HG02943 (cell line): Measurements from ENCODE around the gene GGCX.
A peak's percentile ranks its signal among the peaks of the same experiment; 100 is the strongest.

Source experiments
- ATAC-seq: cut with Tn5 transposase; IDR thresholded peaks from one replicate; pipeline ENCODE4 v1.9.1; 2021; ENCODE audit warnings: mild to moderate bottlenecking, low read depth, moderate library complexity; ENCODE audit not compliant: unreplicated experiment

The GGCX gene

DNA sequence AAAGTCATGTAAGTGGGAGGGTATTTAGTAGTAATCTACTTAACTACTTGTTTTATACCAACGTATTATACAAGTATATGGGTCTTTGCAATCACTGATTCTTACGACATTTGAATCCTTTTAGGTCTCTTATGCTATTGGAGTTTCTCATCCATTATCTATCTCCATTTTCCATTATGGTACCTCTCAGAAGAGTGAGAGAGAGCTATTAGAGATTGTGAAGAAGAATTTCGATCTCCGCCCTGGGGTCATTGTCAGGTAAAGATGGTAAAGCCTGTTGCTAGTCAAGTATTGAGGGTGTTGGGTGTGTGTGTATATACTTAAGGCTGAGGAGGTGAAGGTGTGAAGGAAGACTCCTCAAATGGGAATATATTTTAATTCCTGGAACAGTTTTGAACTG lies 18.5 kb downstream of the GGCX start:
- no peak for ATAC-seq

DNA sequence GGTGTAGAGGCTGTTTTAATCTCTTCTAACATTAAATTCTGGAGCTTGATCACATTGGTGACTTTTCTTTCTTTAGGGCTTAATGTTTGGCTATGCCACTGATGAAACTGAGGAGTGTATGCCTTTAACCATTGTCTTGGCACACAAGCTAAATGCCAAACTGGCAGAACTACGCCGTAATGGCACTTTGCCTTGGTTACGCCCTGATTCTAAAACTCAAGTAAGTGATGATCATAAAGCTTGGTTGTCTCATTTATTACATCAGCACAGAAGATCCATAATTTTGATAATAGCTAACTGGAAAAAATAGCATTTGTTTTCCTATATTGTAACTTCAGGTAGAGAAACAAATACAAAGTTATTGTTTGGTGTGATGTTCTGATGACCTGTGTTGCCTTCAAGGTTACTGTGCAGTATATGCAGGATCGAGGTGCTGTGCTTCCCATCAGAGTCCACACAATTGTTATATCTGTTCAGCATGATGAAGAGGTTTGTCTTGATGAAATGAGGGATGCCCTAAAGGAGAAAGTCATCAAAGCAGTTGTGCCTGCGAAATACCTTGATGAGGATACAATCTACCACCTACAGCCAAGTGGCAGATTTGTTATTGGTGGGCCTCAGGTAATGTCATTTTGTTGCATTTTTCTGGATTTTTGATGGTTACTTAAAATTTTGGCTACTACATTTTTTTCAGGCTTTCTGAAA lies 19.4 kb downstream of the GGCX start:
- no peak for ATAC-seq

DNA sequence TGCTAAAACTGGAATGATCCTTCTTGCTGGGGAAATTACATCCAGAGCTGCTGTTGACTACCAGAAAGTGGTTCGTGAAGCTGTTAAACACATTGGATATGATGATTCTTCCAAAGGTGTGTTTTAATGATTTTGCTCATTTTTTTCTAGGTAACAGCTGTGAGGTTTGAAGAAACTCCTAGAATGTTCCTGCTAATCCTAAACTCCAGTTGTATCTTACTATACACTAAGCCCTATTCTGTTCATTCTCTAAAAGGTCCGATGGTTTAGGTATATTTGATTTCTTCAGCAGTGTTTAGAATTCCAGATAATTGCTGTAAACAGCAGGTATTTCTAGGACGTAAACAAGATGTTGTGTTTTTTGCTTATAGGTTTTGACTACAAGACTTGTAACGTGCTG lies 20.0 kb downstream of the GGCX start:
- ATAC-seq = no peak

DNA sequence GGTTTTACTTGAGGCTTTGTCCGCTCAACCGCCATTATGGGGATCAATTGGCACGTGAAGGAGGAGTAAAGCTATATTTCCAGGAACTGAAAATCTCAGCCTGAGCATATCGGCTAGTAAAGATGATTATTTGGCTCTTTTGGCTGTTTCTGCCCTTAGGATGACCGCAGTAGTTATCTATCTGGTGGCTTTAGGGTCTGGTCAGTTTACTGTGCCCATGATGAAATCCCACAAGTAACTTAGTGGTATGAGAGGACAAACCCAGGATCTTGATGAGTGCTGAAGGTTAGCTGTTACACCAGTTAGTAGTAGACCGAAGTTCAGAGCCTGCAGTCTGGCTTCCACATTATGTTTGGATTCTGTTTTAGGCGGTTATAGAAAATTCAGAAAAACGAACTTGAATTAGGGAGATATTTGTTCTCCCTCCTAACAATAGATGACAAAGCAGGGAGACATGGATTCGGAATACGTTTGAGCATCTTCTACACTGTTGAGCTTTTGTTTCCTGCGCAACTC lies 21.1 kb downstream of the GGCX start:
- ATAC-seq = no peak

DNA sequence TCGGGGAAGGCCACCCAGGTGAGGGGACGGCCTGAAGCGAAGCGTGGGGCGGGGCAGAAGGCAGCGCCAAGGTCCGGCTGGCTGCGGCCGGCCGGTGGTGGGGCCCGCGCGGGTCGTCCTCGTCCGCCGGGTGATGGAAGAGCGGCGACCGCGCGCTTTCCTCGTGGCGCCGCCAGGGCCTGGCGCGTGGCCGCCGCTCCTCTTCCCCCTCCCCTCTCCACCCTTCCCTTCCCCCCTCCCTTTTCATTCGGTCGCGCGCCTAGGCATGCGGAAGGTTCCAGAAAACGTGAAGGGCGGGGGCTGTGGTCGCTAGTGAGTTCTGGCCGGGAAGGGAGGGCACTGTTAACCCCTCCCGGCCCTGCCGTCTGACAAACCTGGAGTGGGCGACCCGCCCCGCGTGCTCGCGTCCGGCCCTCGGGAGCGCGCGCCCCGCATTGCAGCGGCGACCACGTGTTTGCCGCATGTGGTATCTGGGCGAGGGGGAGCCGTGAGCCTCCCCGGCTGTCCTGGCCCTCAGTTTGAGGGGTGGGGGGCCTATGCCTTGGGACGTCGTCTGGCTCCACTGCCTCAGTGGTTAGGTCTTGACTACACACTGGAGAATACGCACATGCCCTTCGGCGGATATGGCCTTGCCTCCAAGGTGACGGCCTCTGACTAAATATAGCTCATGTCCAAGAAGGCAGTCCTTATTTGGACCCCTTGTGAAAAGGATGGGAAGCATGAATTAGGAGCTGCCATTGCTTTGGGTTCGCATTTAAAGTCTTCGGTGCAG lies 21.7 kb downstream of the GGCX start:
- peak; percentile 28 for ATAC-seq

DNA sequence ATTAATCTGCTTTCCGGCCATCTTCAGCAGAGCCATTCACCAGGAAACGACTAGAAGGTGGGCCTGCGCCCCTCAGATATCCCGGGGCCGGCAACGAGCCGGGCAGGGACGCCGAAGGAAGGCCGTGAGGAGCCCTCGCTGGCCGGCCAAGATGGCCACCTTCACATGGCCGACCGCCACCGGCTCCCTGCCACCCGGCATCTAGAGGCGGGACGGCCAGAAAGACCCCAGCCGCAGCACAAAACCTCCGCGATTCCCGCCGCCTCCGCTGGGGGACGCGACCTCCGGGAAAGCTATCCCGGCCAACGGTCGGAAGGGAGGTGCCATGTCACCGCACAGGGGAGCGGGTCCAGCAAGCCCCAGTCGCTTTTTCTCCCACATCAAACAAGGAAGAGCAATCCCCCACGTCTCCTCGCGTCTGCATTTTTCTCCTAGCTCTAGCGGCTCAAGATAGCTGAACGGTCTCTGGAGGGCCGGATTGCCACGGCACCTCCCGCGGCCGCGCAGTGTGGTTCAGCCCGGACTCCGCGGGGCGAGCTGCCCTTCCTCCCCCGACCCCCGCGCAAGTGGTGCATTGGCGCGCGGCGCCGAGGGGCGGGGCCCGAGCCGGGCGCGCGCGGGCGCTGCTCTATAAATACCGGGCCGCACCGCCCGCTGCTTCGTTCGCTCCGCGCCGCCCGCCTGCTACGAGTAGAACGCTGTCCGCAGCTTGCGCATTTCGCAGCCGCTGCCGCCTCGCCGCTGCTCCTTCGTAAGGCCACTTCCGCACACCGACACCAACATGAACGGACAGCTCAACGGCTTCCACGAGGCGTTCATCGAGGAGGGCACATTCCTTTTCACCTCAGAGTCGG lies 22.6 kb downstream of the GGCX start, which contains the start of gene MAT2A:
MAT2A (plus strand) TSS at position 662 of the 854 bp plus-strand sequence; CDS start at position 782, 120 bp downstream.
- peak; percentile 64 for ATAC-seq

DNA sequence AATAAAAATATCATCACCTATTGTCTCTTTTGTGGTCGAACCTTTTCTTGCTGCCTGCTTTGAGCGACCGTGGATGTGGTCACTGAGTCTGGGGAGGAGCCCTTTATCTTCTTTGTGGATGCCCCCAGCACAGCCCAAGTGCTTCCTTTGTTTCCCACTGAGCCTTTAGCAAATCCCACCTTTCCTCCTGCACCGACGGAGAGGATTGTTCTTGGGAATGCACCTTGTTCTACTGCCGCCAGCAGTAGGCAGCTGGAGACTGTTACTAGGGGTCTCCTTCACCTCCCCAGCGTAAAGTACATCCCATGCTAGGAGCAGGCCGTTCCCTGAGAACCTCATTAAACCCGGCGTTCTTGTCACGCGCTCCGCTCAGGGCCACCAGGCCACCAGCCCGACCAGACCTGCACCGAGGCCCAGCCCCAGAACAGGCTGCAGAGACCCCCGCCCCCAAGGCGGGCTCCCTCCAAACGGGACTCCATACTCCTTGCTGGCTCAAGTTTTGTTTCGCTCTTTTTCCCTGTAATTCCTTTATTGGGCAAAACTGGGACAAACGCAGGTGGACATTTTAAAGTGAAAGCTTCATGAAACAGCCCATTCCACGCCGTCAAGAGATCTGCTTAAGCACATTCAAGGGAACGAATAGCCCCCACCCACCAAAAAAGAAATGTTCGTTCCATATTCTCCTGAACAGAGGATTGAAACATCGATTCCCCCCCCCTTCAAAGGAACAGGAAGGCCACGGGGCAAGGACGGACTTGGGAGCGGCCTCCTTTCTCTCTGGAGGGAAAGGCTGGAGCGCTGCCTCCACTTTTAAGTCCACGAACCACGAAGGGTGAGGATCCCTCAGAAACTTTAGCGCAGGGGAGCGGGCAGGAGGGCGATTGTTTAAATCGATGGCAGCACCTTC lies 23.4 kb downstream of the GGCX start:
- no peak for ATAC-seq

DNA sequence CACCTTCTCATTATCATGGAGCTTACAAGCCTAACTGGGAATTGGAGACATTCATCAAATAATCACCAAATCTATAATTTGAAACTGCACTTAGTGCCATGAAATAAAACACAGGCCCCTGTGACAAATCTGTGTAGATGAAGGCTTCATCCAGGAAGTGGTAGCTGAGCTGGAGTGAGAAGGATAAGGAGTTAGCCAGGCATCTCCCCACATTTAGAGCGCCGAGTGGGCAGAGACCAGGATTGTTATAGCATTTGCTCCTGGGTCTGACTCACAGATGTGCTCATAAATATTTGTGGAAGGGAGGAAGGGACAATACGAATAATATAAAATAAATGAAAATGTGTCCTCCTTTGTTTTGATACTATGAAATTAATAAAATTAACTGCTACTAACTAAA lies 24.8 kb downstream of the GGCX start:
- no peak for ATAC-seq

DNA sequence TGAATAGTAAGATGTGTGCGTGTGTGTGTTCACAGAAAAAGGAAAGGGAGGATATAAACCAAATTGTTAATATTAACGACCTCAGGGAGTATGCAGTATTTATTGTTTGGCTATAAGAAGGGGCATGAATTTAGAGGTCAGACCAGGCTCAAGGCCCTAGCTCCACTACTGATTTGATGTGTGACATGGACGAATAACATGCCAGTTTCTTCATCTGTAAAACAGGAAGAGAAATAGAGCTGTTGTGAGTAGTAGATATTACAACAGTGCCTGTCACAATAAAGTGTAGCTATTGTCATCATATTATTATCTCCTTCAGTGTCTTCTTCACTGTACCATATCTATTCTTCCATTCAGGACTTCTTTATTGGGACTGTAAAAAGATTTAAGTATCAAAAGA lies 26.4 kb downstream of the GGCX start:
- no peak for ATAC-seq

DNA sequence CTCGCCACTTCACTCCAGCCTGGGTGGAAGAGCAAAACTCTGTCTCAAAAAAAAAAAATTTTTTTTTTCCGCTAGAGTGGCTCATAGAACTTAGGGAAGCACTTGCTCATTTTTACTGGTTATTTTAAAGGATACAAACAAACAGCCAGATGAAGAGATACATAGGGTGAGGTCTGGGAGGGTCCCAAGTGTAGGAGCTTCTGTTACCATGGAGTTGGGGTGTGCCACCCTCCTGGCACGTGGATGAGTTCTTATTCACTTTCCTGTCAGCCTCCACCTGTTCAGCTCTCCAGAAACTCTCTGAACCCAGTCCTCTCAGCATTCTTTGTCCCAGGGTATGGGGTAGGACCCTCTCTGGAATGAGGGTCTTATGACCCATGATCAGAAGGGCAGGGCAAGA lies 27.2 kb downstream of the GGCX start:
- no peak for ATAC-seq

DNA sequence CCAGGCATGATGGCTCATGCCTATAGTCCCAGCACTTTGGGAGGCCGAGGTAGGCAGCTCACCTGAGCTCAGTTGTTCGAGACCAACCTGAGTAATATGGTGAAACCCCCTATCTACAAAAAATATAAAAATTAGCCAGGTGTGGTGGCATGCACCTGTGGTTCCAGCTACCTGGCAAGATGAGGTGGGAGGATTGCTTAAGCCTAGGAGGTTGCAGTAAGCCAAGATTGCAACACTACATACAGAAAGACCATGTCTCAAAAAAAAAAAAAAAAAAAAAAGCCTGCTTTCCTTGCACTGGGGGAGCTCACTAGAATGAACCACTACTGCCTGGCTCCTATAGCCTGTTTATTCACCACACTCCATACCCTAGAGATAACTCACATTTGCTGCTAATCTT lies 29.7 kb downstream of the GGCX start:
- no peak for ATAC-seq

DNA sequence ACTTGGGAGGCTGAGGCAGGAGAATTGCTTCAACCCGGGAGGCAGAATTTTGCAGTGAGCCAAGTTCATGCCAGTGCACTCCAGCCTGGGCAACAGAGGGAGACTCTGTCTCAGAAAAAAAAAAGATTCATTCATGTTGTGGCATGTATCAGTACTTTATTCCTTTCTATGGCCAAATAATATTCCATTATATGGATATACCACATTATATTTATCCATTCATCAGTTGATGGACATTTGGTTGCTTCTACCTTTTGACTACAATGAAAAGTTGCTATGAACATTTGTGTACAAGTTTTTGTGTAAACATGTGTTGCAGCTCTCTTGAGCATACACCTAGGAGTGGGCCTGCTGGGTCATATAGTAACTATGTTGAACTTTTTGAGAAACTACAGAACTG lies 31.5 kb downstream of the GGCX start:
- ATAC-seq = no peak

DNA sequence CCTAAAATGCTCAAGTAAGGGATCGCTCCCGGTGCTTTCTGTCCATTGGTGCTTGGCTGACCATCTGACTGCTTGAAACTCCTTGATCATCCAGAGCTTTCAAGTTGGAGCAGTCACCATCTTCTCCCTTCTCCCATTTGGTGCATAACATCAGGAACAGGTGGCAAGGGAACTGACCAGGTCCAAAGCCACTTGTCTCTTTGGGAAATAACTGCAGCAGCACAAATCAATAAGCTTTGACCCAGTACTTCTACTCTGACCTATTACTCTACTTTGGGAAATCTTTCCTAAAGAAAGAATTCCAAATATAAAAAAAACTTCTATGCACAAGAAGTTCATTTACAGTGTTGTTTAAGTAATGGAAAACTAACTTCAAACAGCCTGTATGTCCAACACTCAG lies 32.9 kb downstream of the GGCX start:
- ATAC-seq = no peak

DNA sequence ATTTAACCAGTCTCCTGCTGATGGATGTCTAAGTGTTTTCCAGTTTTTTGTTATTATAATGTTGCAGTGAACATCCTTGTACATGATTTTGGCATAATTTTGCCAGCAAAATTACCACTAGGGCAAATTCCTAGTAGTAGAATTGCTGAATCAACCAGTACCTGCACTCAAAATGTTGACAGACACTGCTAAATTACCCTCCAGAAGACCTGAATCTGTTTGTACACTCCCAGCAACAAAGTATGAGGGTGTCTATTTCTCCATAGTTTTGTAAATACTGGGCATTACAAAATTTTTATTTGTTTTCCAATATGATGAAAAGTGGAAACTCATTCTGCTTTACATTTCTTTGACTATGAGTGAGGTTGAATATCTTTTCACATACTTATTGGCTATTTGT lies 33.5 kb downstream of the GGCX start:
- no peak for ATAC-seq

DNA sequence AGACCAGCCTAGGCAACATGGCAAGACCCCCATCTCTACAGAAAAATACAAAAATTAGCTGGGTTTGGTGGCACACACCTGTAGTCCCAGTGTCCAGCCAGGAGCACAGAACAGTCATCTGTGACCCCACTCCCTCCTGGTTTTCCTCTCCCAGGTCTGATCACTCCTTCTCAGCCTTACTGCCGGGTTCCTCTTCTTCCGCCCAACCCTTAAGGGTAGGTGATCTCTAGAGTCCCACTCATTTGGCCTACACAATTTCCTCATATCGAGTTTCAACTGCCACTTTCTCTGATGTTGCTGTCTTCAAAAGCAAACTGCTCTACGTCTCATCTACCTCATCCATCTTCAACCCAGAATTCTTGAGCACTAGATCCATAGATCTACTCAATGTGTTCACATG lies 35.7 kb downstream of the GGCX start:
- no peak for ATAC-seq

DNA sequence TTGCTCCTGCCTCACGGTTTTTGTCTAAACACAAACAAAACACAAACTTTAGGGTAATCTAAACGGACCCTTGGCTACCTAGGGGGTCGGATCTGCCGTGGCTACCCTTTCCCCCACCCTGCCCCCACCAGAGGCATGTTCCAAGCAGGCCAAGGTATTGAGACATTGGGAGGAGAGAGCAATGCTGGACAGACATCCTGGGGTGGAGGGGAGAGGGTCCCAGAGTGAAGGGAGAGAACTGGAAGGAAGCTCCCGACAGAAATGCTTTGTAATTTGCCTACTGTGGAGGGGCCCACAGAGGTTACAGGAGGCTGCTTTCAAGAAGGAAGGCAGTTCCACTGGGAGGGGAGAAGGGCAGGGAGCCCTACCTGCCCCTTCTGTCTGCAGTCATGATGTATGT lies 36.3 kb downstream of the GGCX start:
- no peak for ATAC-seq

DNA sequence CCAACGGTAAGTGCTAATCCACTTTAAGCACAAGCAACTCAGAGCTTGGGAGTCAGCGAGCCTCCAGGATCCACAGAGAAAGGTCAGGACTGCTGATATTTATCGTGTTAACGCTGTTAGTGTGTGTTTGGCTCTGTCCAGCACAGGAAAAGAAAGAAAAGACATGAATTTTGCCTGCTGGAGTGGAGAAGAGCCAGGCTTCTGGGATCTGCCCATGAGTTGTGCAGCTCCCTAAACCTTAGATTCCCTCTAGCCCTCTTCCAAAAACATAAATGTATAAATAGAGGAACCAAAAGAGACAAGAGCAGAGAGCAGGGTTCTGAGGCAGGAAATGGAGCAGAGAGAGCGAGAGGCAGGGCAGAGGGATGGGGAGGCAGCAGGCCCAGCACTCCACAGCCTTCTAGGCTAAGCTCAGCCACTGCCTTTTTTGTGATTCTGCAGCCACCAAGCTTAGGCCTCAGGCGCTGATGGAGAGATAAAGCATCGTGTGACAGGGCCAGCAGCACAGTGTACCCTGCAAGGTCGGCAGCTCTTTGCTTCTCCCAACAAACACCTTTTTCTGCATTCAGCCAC lies 36.9 kb downstream of the GGCX start:
- no peak for ATAC-seq

DNA sequence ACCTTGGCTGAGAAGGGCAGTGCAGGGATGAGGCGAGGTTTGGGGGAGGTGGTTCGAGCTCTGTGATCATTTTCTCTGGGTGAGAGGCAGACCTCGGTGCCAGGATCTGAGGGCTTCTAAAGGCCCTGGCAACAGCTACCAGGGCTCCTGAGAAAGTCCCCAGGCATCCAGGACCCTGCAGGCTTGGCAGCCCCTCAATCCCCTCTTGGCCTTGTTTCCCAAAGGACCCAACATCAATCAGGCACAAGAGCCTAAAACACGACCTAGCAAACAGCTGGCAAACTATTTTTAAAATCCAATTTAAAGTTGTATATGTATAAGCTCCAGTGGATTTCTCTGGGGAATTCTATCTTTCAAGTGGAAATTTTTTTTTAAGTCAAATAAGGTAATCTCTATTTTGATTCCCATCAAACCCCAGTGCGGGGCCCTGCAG lies 37.4 kb downstream of the GGCX start:
- no peak for ATAC-seq

DNA sequence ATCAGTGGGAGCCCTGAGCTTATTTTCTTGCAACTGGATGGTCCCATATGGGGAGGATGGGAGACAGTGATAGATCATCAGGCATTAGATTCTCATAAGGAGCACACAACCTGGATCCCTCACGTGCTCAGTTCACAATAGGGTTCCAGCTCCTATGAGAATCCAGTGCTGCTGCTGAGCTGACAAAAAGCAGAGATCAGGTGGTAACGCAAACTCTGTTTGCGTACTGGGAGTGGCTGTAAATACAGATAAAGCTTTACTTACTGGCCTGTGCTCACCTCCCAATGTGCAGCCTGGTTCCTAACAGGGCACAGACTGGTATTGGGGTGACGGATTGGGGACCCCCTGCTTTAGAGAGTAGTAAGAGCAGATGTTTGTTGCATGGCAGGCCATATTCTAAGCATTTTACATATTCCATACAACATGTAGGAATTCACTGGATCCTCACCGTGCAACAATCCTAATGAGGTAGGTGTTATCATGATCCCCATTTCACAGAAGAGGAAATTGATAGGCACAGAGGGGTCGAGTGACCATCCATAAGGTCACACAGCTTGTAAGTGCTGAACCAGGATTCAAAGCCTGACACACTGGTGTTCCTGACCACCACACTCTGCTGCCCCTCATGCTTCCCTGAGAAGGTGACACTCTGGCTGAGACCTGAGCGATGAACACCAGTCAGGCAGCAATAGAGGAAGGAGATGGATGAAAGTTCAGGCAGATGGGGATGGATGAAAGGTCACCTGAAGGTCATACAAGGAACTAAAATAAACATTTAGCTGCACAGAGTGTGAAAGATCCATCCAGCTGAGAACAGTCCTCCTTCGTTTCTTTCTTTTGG lies 38.0 kb downstream of the GGCX start:
- no peak for ATAC-seq
